EH (cell line): ENCODE data around the gene ASB1.
"Not testable (repeated sequence)": the region's sequence is repeated elsewhere in the genome, so short reads cannot be mapped to it uniquely, and the experiment has no call there.

Experiments used
- DNase-seq: peaks from one replicate; pipeline ENCODE4 v3.0.0-alpha.2; 2015; ENCODE audit warnings: low read depth

The ASB1 gene

DNA sequence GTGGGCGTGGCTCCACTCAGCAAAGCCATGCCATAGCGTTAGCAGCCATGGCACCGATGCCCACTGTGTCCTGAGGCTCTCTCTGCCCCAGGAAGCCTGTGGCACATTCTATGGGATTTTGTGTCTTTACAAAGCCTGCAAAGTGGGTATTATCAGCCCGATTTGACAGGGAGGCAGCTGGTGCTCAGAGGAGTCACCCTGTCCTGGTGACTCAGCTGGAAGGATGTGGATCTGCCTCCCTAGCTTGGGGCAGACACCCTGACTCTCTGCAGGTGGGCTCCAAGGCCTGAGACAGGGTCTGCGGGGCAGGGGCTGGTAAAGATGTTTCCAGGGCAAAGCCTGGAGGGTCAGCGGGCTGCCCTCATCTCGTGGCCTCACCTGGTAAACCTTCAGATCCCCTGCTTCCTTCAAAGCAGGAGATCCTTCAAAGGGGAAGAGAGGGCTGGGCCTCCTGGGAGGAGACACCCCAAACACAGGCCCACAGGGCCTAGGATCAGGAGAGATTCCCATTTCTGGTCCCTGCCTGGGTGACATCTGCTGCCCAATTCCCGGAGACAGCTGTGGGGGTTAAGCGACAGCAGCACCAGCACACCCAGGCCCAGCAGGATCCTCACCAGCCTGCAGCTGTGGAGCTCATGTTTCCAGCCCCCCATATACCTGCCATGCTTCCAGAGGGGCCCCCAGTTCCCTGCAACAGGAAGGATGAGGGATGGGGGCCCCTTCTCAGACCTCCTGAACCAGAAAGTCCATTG lies 3.0 kb upstream of the ASB1 start:
- peak; percentile 58 for DNase-seq

DNA sequence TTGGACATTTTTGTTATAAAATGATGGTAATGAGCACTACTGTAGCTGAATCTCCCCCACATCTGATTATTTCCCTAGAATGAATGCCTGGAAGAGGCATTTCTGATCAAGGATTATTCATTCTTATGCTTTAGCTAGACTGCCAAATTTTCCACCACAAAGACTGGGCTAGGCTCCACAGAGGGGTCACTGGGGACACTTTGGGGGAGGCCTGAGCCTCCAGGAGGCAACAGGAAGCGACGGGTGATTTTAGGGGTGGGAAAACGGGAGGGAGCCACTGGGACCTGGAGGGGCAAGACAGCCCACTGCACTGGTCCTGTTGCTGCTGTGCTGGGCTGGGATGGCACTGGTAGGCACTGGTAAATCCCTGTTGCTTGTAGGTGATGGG lies 2.4 kb upstream of the ASB1 start:
- DNase-seq: peak; percentile 39

DNA sequence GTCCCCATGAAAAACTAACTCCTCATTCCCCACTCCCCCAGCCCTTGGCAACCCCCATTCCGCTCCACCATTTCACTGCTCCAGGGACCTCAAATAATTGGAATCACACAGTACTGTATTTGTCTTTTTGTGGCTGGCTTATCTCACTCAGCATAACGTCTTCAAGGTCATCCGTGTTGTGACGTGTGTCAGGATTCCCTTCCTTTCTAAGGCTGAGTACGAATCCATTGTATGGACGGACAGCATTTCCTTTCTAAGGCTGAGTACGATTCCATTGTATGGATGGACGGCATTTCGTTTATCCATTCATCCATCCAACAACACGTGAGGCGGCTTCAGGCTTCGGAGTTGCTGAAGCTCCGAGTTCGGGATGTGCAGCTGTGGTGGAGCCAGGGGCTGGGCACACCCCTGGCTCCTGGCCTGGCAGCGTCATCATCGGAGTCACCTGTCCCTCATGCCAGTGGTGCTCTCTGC lies 1.2 kb upstream of the ASB1 start:
- no peak for DNase-seq

DNA sequence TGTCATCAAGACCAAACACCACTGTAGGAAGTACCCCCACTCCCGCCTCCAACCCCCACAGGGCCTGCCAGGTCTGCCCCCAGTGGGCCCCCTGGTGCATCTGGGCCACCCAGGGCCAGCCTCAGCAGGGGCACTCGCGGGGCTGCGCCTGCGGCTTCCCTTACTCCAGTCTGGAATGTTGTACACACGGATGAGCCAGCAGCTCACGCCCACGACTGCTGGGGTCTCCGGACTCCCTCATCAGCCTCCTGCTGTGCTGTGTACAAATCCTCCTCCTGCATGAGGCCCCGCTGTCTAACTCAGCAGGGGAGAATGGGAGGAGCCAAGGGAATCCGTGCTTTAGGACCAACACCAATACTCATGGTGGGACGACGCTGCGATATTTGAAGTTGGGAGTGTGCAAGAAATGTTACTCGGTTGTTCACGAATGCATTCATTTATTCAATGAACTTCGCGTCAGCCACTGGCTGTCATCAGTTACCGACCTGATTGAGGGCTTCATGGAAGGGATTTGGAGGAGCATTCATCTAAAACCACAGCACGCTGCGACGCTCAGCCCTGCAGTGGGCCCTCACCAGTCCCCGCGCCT lies 654 bp upstream of the ASB1 start:
- peak; percentile 82 for DNase-seq

DNA sequence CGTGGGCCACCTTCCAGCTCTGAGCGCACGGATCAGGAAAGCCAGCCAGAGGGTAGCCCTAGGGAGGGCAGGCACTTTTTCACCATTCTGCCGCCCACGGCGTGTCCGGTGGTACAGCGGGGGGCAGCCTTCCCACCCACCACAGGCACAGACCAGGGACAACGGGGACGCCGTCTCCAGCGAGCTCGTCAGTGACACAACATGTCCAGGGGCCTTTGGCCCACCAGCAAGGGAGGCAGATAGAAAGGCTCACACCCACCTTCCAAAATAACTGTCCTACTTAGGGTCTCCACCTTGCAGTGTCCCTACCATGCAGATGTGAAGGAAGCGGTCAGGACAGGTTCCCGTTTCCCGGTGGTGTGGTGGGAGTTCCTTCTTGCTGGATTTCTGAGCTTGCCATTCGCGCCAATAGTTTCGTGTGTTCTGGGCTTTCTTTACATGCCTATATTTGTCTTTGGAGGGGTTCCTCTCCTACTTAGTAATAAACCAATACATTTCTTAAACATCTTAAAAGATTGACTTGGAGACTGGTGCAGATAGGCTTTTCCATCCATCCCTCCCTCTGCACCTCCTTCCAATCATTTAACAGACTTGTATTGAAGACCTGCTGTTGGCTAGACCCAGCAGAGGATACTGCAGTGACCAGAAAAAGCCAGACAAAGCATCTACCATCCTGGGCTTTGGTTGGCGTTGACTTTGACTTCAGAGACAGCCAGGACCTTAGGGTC lies 872 bp downstream of the ASB1 start:
- peak; percentile 26 for DNase-seq

DNA sequence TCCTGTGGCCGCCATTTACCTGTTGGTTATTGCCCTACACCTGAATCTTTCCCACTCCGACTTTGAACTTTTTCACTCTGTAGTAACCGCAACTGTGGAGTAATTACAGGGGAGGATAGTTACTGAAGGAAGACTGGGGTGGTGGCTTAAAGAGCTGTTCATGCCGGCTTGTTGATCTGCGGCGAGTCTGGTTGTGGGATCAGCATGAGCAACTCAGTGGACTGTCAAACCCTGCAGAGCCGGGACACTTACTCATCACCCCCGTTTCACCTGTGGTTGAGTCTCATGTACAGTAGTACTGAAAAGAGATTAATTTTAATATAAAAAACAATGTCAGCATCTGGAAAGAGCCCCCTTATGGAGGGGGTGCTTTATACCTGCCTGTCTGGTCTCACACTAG lies 2.1 kb downstream of the ASB1 start:
- DNase-seq: no peak

DNA sequence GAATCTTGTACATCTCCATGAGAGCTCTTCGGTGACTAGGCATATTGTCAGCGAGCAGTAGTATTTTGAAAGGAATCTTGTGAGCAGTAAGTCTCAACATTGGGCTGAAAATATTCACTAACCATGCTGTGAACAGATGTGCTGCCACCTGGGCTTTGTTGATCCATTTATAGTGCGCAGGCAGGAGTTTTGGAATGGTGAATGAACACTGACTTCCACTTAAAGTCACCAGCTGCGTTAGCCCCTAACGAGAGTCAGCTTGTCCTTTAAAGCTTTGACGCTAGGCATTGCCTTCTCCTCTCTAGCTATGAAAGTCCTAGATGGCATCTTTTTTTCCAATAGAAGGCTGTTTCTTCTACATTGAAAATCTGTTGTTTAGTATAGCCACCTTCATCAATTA lies 4.1 kb downstream of the ASB1 start:
- no peak for DNase-seq

DNA sequence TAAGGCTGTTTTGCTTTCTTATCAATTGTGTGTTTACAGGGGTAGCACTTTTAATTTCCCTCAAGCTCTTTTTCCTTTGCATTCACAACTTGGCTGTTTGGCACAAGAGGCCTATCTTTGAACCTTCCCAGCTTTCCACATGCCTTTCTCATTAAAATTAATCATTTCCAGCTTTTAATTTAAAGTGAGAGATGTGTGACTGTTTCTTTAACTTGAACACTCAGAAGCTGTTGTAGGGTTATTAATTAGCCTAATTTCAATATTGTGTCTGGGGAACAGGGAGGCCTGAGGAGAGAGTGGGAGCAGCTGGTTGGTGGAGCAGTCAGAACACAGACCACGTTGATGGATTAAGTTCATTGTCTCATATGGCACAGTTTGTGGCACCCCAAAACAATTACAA lies 4.7 kb downstream of the ASB1 start:
- no peak for DNase-seq

DNA sequence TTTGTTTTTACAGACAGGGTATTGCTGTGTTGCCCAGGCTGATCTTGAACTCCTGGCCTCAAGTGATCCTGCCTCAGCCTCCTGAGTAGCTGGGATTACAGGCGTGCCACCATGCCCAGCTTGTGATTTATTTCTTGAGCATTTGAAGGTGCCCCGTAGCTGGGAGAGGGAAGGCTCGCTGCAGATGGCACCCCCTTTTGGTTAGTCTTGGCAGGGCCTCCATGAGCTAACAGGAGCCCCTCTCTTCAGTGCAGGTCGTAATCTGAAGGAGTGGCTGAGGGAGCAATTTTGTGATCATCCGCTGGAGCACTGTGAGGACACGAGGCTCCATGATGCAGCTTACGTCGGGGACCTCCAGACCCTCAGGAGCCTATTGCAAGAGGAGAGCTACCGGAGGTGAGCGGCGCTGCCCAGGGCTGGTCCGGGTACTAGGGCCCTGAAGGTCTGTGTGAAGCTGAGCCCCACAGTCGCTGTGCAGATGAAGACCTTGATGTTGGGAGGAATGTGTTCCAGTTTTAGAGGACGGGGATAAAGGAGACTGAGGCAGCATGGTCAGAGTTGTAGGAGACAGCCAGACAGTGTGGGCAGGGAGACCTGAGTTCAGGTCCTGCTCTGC lies 6.7 kb downstream of the ASB1 start:
- DNase-seq: no peak

DNA sequence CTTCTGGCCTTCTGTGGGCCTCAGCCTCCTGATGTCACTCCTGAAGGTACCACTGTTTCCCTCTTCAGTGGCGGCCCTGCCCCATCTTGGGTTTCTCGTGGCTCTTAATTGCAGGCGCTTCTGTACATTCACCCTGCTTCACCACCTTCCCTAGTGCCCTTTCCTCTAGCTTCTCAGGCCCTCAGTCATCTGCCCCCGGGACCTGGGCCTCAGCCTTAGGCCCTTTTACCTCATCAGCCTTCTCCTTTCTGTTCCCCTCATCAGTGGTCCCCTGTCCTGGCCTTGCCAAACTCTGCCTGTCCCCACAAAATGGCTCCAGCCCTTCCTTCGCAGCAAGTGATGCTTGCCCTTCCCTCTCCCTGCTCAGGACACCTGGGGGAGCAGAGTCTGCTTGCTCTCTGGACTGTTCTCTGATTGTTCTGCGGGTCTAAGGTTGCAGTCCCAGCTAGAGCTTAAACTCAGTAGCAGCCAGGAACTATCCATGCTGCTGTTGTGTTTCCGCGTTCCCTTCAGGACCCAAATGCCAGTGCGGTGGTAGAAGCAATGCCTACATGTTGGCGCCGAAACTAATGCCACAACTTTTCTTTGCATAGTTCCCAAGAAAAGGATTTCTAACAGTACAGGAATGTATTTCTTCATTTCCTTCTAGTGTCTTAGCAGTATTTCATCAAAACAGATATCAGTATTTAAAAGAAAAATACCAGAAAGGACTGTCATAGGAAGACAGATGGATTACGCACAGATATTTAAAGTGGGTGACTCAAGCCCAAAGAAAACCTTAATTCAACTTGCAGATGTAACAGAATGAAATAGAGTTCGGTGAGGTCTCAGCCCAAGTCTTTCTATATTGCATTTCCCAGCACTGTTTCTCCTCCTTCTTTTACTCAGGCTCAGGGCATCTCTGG lies 7.5 kb downstream of the ASB1 start:
- DNase-seq: peak; percentile 96

DNA sequence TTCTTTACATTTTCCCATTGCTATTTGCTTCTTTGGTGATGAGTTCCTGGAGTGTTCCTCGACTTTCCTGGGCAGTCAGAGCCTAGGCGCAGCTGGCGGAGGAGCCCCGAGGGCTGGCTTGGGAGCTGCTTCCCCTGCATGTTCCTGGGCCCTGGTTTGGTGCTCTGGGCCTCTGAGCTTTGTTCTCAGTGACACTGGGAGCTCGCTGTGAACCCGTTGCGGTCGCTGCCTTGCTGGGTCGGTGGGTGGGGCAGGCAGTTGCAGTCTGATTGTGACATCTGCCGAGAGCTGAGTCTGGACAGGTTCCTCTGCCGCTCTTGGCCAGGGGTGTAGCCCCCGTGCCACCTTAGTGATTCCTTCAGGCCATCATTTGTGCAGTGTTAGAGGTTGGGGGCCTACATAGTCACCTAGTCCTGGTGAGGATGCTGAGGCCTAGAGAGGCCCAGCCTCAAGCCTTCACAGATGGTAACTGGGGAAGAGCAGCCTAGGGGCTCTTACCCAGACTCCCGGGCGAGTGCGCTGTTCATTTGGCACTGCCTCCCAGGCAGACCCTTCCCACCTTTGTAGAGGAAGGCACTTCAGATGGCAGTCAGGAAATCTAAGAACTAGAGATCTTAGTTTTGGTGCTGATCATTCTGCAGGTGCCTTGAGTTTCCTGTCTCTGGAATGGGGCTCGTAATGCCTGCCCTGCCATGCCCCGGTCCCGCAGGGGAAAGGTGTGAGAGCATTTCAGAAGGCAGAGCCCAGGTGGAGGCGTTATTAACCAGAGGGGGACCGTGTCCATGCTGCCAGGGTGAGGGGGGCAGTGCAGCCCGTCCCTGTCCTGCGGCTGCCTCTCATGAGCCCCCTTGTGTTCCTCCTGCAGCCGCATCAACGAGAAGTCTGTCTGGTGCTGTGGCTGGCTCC lies 8.4 kb downstream of the ASB1 start:
- no peak for DNase-seq

DNA sequence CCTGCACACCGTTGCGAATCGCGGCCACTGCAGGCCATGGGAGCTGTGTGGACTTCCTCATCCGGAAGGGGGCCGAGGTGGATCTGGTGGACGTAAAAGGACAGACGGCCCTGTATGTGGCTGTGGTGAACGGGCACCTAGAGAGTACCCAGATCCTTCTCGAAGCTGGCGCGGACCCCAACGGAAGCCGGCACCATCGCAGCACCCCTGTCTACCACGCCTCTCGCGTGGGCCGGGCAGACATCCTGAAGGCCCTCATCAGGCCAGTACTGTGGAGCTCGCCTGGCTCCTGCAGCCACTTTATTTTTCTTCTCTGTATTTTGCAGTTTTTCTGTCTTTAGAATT lies 9.0 kb downstream of the ASB1 start:
- no peak for DNase-seq

DNA sequence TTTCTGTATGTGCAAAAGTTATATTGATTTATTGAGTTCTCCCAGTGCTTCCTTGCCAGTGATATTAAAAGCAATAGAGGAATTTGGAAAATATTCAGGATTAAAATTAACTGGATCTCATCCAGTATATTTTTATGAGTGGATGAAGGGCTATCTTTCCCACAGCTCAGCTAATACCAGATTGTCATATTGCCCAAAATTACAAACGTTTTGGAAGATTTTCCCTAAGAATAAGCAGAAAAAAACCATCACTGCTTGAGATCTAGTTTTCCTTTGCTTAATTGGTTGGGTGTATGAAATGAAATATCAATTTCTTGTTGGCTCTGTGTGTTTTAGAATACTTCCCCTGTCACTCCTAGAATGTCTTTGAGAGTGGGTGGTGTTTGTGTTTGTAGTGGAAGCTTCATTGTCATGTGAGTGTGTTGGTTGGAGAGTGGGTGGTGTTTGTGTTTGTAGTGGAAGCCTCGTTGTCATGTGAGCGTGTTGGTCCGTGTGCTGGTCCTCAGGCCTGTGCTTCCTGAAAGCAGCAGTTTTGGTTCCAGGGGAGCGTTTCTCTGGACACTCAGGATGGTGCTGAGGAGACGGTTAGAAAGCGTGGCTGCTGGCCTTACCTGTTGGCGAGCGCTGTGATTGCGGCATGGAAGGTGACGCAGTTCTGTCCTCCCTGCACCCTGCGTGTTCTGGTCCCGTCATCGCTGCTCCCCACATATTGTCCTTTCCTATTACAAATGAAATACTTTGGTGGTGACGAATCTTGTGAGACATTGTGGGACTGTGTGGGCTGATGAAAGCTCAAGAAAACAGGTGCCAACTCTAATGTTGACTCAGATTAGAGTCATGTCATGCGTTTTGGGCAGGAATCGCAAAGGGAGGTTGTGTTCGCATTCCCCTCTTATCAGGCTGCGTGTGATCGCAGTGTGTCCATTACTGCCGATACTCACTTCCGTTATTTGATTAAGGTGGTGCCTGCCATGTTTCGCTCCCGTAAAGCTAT lies 12.4 kb downstream of the ASB1 start:
- DNase-seq: peak; percentile 95

DNA sequence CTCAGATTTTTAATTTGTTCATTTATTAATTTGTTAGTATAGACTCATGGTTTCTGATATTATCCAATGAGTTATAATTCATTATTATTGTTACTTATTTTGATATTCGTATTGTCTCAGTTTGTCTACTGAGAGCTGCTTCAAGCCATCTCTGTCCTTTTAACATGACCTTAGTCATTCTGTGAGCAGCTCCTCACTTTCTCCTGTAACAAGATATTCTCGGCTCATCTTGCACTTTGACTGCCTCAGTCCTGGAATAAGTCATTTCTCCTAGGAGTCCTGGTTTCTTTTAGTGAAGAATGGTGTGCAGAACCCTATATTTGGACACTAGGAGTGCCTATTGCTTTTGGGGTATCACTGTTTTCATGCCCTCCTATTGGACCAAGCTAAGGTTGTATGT lies 13.2 kb downstream of the ASB1 start:
- DNase-seq: peak; percentile 47

DNA sequence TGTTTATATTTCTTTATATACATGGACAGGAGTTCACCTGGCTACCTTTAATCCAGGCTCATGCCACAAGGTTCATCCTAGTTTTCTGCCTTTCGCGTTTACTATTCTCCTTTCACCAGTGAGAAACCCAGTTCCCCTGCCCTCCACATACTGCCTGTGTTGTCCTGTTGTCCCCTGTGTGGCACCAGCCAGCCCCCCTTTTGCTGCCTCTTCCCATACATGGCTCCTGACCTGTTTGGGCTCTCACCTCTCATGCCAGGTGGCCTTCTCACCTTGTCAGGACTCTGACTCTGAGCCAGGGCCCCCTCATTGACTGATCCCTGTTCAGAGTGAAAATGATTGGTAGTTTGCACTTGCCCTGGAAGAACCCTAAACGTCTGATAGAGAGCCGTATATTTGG lies 13.6 kb downstream of the ASB1 start:
- no peak for DNase-seq

DNA sequence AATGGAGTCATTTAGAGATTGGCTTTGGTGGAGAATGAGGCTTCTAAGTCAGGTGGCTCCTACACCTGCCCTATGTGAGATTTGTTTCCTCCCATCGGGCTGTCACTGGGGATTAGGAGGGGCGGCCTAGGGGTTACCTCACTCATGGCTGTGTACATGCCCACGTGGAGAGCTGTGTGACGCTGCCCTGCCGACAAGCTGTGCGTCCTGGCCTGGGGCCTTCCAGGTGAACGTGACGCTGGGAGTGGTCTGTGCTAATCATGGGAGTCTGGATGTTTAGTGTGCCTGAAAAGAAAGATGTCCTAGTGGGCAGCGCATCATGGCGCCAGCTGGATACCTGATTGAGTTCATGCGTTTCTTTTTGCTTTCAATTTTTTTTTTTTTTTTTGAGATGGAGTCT lies 14.0 kb downstream of the ASB1 start:
- no peak for DNase-seq

DNA sequence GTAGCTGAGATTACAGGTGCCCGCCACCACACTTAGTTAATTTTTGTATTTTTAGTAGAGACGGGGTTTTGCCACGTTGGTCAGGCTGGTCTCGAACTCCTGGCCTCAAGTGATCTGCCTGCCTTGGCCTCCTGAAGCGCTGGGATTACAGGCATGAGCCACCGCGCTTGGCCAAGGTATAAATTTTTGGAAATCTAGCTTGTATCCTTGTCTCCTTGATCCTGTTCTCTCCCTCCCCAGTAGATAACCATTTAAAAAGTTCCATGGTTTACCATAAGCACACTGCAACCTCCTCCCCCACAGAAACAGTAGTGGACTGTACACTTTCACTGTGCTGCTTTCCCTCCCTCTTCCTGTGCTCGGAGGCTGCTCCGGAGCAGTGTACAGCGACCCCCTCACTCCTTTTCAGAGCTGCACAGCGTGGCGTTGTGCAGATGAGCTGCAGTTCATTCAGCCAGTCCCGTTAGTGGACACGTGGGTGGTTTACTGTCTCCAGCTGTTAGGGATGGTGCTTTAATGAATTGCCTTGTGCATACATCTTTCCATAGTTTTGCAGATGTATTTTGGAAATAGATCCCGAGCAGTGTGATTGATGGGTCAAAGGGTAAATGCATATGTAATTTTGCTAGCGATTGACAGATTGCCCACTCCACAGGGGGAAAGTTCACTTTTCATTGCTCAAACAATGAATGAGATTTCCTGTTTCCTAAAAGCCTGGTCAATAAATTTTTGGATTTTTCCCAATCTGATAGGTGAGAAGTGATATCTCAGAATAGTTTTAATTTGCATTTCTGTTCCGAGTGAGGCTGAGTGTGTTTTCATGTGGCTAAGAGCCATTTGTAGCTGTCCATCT lies 14.8 kb downstream of the ASB1 start:
- DNase-seq: no peak

DNA sequence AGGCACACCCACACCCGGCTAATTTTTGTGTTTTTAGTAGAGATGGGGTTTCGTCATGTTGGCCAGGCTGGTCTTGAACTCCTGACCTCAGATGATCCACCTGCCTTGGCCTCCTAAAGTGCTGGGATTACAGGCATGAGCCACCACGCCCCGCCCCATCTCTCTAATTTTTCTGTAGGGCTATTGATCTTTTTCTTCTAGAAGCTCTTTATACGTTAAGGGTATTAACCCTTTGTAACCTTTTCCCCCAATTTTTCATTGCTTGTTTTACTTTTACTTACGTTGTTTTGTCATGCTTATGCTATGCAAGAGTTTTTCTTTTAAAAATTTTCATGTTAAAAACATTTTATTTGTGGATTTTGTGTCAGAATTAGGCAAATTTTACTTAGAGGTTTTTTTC lies 15.5 kb downstream of the ASB1 start:
- DNase-seq: not testable (repeated sequence)

DNA sequence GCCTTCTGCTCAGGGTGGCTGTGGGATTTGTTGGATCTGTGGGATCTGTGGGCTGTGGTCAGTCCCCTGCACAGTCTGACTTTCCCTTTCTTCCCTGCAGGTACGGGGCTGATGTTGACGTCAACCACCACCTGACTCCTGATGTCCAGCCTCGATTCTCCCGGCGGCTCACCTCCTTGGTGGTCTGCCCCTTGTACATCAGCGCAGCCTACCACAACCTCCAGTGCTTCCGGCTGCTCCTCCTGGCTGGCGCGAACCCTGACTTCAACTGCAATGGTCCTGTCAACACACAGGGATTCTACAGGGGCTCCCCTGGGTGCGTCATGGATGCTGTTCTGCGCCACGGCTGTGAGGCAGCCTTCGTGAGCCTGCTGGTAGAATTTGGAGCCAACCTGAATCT lies 17.5 kb downstream of the ASB1 start:
- DNase-seq: no peak
